Myocyte (in vitro differentiated cells): ENCODE measurements around the gene ENAM. TPM values are rescaled to one million over a fixed set of nuclear protein-coding genes. Genes with fewer than 3 reads are reported as not detected.

Experiments used
- DNase-seq: peaks from one replicate; pipeline ENCODE4 v3.0.0-alpha.2; 2012; ENCODE audit warnings: low read depth
- polyA plus RNA-seq: library from polyadenylated mRNA; unstranded; fragments of >200 nt; gene quantifications from one replicate; pipeline ENCODE4 v1.2.1, GENCODE V29; 2012; ENCODE audit warnings: missing spikeins
- total RNA-seq: library from RNA; depleted of rRNA; stranded (reverse); fragments of >200 nt; gene quantifications from 2 replicates; pipeline ENCODE4 v1.2.3, GENCODE V29; 2014

Gene ENAM, protein sequence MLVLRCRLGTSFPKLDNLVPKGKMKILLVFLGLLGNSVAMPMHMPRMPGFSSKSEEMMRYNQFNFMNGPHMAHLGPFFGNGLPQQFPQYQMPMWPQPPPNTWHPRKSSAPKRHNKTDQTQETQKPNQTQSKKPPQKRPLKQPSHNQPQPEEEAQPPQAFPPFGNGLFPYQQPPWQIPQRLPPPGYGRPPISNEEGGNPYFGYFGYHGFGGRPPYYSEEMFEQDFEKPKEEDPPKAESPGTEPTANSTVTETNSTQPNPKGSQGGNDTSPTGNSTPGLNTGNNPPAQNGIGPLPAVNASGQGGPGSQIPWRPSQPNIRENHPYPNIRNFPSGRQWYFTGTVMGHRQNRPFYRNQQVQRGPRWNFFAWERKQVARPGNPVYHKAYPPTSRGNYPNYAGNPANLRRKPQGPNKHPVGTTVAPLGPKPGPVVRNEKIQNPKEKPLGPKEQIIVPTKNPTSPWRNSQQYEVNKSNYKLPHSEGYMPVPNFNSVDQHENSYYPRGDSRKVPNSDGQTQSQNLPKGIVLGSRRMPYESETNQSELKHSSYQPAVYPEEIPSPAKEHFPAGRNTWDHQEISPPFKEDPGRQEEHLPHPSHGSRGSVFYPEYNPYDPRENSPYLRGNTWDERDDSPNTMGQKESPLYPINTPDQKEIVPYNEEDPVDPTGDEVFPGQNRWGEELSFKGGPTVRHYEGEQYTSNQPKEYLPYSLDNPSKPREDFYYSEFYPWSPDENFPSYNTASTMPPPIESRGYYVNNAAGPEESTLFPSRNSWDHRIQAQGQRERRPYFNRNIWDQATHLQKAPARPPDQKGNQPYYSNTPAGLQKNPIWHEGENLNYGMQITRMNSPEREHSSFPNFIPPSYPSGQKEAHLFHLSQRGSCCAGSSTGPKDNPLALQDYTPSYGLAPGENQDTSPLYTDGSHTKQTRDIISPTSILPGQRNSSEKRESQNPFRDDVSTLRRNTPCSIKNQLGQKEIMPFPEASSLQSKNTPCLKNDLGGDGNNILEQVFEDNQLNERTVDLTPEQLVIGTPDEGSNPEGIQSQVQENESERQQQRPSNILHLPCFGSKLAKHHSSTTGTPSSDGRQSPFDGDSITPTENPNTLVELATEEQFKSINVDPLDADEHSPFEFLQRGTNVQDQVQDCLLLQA
- total RNA-seq: 0.21 and 0.83 TPM in 2 replicates
- polyA plus RNA-seq: 0.15 TPM

DNA sequence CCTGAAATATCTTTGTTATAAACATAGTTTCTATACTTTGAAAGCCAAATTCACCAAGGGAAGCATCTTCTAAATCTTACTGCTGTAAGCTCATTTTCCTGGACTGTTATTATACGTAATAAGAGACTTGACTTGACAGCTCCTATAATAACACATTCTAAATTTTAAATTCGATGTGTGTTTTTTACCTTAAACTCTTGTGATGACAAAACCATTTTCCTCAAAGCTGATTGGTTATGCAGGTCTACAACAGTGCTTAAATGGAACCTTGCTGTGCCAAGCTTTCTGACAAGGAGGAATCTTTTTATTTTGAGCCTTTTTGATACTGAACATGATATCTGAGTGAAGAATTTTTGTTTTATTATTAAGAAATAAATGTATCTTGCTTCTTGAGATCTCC is at the start of gene ENAM:
Gene ENAM (plus strand): TSS at position 301 of the 400 bp plus-strand sequence. CDS start 757 bp downstream, outside the sequence.
- no peak for DNase-seq

DNA sequence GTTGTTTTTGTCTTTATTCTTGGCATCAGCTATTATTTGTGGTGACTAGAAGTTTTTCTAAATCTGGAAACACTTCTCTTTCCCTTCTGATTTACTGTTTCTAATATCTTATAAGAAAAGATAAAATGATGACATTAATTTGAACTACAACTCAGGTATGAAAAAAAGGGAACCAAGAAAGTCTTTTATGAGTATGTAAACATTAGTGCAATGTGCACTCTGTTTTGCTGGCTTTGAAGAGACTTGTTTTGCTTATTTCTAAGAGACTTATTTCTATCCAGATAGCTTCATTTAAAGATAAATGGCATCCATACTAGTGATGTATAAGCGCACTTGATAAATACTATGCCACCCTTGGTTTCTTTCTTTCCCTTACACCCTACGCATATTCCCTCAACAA is 46.6 kb upstream of the ENAM start:
- DNase-seq: no peak

DNA sequence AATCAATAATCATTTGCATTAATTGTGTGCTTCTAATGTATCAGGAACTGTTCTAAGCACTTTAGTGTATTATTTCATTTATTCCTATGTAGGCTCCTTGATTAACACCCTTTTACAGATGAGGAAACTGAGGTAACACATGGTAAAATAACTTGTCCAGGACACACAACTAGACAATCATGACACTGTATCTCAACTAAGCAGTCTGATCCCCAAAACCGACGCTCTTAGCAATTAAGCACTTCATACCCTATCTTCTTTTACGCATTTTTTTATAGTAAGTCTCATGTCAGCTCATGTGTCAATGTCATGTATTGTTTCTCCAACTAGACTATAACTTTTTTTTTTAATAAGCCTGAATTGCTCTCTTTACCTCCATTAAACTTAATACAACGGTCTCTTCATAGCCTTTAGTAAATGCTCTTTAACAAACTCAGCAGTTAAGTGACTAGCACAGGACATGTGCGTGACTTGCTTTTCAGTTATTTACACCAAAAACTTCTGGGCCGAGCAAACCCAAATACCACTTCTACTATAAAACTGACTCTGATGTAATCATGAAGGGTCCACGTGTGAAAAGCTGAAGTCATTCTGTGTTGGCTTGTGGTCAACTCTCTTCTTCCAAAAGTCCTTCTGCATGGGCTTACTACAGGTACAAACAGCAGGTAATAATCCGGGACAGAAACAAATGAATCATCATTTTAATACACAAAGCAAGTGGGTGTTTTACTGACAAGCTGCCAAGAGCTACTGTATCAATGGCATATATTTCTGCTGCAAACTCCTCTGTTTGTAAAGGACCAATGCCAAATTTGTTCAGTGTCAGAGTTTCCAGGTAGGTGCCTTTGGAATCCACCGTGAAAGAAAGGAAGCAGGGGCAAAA is 44.4 kb upstream of the ENAM start:
- DNase-seq: no peak

DNA sequence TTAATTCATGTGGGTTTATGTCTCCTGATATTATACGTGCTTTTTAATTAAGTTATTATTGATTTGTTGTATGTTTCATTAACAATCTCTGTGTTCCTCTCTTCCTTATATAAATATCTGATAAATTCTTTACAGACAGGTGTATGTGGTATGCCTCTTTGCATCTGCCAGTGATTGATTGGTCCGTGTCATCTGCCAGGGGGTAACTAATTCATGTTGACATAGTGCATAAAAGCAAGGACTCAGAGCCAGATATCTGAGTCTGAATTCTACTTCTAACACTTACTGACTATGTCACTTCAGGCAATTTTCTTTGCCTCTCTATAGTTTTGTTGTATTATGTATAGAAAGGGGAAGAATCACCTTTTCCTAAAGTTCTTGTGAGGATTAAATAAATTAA is 41.7 kb upstream of the ENAM start:
- DNase-seq: no peak

DNA sequence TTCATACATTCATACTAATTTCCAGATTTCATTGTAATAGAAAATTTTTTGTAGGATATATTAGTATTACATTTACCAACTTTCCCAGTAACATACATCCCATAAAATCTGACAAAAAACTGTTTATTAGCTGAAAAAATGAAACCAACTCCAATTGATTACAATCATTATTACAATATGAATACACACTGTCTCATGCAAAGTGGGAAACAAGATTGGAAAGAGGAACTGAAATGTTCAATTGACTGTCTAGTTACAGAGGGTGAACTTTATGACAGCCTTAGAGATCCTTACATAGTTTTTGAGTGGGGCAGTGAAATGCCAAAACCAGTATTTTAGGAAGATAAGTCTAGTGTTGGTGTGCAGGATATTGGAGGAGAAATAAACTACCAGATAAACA is 38.8 kb upstream of the ENAM start:
- DNase-seq: no peak

DNA sequence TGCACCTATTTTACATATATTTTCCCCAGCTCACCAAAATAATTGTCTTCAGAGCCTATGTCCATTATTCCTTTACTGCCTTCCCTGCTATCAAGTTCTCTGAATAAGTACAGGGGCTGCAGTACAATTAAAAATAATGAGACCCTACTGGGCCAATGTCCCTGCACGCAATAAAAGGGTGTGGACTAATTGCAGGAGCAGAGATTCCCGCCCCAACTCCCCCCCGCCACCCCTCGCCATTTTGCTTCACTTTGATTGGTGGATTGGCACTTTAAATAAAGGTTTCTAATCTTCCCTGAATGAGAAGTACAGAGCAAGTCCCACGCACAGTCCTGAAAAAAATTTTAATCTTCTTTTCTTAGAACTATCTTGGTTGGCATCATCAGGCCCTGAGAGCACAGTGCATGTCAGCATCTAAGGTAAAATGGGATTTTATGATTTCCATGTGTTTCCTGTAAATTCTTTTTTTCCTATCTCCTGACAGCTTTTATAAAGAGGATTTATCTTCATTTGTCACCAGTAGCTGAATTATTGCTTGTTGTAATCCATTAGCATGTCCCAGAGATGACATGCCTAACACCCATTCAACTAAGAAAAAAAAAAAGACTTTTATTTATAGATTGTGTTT is 36.5 kb upstream of the ENAM start, which contains the start of gene AMBN:
Gene AMBN (plus strand): TSS at position 302 of the 628 bp plus-strand sequence. CDS start 103 bp downstream, at position 405.
- no peak for DNase-seq

DNA sequence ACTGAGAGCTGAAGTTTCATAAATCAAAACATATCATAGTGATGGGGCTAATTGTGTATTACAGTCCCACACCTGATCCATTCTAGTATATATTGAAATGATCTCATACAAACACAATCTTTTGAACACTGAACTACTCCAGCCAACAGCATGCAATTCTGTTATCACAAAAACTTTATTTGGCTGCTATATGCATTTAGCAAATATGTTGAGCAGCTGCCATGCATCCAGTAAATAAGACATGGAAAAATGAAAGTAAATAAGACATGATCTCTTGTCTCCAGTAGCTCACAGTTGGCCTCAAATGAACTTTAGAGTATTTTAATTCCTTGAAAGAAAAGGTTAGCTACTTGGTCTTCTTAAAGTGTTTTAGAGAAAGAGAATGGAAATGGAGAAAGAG is 34.3 kb upstream of the ENAM start:
- no peak for DNase-seq

DNA sequence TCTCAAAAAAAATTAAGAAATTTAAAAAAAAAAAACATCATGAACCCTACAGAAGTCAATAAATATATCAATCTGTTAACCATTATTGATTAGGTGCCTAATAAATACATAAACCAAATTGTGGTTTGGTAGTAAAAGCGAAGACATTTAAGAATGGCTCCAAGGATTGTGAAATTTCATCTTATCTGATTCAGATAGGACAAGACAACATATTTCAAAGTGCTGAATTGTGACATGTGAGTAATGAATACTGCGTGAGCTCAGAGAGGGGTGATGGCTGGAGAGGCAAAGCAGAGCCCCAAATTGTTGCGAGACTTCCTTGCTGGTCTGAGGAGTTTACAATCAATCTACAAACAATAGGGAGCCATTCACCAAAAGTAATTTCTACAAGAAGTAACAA is 28.2 kb upstream of the ENAM start:
- no peak for DNase-seq

DNA sequence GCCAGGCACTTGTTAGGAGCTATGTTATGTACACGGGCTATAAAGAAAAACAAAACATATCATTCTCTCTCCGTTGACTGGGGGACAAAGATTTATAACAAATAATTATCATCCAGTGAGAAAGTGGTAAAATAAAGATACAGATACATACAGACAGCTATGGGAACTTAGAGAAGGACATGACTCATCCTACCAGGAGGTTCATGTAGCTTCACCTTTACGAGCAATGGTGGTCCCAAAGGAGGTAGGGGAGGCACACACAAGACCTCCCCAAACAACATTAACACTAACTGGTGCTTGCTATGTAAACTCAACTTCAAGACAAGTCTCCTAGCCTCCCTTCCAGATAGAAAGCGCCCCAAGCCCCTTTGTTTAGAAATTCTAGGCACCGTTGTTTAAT is 27.6 kb upstream of the ENAM start:
- DNase-seq: no peak

DNA sequence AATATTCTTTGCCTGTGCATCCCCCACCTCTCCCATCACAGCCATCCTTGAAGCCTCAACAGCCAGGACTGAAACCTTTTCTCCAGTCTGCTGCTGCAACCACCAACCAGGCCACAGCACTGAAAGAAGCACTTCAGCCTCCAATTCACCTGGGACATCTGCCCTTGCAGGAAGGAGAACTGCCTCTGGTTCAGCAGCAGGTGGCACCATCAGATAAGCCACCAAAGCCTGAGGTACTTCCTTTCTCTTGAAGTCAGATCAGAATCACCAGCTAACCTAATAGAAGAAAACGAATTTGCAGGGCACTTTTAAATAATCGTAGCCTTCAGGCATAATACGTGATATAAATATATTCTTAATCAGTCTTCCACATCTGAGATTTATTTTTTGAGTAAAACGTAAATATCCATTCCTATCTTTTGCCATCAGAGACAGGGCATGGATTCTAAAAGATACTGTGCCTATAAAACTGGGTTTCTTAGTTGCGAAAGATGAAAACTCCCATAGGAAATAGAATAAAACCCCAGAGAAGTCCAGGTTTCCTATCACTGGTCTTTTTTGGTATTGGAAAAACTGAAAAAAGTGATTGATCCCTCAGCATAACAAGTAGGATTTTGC is 27.0 kb upstream of the ENAM start:
- DNase-seq: peak; percentile 63

DNA sequence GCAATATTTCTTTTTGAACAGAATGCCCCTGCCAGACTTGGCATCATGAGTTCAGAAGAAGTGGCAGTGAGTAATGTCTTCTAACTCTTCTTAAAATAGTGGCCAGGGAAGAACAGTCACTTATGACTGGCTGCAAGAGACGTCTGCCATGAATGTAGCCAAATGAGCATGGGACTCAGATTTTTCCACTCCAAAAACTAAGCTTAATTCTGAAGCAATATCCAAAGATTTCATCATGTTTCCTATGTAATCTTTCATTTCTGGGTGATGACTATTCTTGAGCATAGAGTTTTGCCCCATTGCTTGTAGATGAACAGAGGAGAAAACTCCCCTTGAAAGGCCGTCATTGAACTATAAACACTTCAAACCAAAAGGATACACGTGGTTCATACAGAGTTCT is 24.7 kb upstream of the ENAM start:
- DNase-seq: no peak

DNA sequence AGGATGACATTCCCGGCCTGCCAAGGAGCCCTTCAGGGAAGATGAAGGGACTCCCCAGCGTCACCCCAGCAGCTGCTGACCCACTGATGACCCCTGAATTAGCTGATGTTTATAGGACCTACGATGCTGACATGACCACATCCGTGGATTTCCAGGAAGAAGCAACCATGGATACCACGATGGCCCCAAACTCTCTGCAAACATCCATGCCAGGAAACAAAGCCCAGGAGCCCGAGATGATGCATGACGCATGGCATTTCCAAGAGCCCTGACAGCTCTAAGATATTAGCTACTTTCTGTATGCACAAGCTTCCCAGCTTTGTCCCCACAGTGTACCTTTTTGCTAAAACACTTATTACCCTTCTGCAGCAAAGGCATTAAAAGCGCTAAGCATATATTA is 22.1 kb upstream of the ENAM start:
- DNase-seq: no peak

DNA sequence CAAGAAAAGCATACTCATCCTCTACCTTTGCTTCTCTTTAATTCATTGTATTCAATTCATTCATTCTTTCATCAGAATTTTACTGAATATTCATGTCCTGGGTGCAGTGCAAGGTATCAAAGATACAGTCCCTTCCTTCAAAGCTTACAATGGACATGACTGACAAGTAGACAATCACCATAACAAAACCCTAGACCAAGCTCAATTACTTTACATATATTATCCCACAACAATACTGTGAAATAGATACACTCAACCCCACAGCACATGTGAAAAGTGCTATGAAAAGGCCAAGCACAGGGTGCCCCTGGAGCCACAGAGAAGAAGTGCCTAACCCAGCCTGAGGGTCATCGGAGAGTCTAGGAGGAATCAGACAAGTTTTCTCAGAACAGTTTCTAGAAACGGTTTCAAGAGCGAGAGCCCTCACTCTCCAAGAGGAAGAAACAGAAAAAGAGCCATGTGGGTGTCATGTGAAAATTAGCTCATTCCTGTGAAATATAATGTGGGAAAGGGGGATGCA is 21.1 kb upstream of the ENAM start:
- DNase-seq: no peak

DNA sequence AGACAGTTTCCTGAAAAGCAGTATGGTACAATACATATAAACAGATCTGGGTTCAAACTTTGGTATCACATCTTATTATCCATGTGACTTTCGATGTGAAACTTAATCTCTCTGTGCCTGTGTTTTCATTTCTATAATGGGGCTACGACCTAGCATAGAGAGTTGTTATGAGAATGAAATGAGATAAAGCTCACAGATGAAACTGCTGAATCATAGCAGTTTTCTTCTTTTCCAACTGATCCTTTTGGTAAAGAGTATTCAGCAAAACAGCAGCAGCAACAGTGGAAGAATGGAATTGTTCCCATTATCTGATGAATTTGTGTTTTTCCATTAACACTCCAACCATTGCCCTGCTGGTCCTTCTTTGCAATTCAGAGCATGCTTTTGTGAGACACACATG is 20.2 kb upstream of the ENAM start:
- DNase-seq: no peak

DNA sequence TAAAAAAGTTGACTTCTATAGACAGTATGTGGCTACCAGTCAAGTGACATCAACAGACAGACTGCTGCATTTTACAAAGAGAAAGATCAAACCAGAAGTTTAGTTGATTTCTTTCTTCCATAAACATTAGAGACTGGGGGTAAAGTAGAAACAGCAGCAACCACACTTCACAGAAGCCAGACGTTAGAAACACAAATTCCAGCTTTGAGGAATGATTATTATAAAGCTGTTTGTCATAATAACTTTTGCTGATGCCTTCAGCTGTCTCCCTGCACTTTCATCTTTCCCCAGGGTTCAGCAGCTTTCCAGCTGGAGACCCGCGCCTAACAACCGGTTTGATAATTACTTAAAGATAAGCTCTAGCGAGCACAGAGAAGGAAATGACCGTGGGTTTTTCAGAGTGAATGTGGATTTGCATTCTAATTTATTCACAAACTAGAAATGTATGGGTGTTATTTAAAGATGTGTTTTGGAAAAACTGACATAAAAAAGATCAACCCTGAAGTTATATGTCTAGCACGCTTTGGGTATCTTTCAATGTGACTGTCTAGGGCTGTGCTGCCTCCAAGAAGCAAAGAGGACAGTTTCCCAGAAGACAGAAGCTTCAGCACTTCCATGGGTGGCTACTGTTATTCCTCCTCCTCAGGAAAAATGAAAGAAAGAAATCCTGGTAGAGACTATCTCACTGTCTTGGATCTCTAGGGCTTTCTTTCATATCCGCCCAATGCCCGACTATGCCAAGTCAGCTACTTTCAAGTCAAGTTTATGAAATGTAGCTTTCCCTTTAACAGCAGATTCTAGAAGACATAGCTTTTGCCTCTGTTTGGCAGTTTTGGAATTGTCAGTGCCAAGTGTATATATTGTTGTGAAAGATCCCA is 15.0 kb upstream of the ENAM start:
- no peak for DNase-seq

DNA sequence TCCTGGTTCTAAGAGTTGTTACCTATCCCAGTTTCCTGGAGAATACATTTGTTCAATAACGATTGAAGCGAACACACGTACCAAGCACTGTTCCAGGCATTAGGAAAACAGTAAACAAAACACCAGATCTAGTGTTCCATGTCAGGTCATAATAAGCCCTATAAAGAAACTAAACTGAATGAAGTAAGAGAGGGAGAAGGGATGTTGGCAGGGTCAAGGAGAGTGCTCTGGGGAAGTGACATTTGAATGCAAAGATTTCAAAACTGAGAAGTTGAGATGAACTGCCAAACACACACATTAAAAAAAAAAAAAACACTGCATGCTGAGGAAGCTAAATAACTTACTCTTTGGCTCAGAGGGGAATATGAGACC is 14.4 kb upstream of the ENAM start:
- DNase-seq: no peak

DNA sequence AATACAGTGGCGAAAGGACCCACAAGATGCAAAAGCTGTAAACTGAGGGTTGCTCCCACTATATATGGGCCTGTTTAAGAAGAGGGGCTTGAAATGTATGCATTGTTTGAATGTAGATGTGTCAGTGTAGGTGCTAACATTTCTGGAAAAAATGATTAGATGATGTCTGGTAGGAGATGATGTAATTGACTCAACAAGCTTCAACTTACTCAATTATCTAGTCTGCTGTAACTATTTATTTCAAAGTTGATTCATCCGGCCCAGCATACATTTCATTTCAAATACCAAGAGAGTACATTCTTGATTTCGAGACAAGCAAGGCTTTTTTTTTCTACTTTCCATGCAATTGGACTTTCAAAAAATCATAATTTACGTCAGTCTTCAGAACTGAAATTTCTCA is 9.3 kb upstream of the ENAM start:
- DNase-seq: no peak

DNA sequence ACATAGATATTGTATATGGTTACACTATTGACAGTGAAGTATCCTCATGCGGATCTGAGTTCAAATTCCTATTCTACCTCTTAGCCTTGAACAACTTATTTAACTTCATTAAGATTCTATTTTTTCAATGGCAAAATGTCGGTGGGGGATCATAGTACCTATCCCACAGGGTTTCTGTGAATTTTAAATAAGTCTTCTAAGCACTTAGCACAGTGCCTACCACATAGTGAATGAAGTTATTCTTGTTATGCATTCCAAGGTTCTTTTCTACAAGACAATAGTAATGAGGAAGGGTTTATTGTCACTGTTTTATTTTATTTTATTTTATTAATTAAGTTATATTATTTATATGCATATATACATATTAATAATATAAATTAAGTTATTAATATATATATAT is 8.8 kb upstream of the ENAM start:
- no peak for DNase-seq

DNA sequence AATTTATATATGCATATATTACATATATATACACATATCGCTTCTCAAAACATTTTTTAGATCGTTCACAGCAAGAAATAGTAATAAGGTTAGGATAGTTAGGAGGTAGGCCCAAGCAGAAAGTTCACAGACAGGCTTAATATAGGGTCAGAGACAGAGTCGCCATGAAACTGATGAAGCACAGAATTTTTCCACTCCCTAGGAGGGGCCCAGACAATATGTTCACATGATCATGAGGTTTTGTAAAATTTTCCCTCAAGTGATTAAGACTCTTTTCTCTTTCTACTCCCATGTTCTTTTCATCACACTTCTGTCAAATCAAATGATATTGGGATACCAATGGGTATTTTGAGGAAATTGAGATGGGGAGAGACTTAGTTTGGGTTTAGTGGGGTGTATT is 5.2 kb upstream of the ENAM start:
- DNase-seq: no peak
